GM18526 (cell line): Measurements from ENCODE around the gene ITPR3.

ENCODE experiments used
- POLR2A ChIP-seq: IDR thresholded peaks from 3 replicates; pipeline ENCODE4 v1.6.1; 2011; ENCODE audit not compliant: insufficient read length; ENCODE audit errors: extremely low read depth

The ITPR3 gene

GRCh38 chr6:33742837-33743236, 121.7 kb downstream of the ITPR3 start:
- TF ChIP-seq POLR2A = no peak

- TF ChIP-seq POLR2A = no peak
Observed at GRCh38 chr6:33744001-33744848, 123.1 kb downstream of the ITPR3 start.

- TF ChIP-seq POLR2A = no peak
Observed at GRCh38 chr6:33744895-33745546, 123.9 kb downstream of the ITPR3 start.

- no peak for TF ChIP-seq POLR2A
Observed at GRCh38 chr6:33745548-33745947, 124.4 kb downstream of the ITPR3 start.
